ENCODE results near the gene ITIH5.

- TF ChIP-seq, protein P1, sequence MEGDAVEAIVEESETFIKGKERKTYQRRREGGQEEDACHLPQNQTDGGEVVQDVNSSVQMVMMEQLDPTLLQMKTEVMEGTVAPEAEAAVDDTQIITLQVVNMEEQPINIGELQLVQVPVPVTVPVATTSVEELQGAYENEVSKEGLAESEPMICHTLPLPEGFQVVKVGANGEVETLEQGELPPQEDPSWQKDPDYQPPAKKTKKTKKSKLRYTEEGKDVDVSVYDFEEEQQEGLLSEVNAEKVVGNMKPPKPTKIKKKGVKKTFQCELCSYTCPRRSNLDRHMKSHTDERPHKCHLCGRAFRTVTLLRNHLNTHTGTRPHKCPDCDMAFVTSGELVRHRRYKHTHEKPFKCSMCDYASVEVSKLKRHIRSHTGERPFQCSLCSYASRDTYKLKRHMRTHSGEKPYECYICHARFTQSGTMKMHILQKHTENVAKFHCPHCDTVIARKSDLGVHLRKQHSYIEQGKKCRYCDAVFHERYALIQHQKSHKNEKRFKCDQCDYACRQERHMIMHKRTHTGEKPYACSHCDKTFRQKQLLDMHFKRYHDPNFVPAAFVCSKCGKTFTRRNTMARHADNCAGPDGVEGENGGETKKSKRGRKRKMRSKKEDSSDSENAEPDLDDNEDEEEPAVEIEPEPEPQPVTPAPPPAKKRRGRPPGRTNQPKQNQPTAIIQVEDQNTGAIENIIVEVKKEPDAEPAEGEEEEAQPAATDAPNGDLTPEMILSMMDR (IDR thresholded peaks at IDR 0.05; ENCODE audit: control extremely low read depth in 1 of 3, insufficient read depth in 1 of 3, low read depth in 1 of 3, low read length in 3 of 3): no peak
- TF ChIP-seq RAD21 (IDR thresholded peaks at IDR 0.05 in 1 of 2, conservative IDR thresholded peaks at IDR 0.05 in 1 of 2; ENCODE audit: low read depth in 2 of 2, low read length in 2 of 2) (no peak), POLR2A (IDR thresholded peaks at IDR 0.05; ENCODE audit: control extremely low read depth in 1 of 2, low read depth in 2 of 2, low read length in 2 of 2) (no peak), EZH2 (IDR thresholded peaks at IDR 0.05; ENCODE audit: low read depth, low read length, severe bottlenecking) (no peak), SP1 (IDR thresholded peaks at IDR 0.05; ENCODE audit: low read depth, low read length) (no peak), CREB1 (IDR thresholded peaks at IDR 0.05) (no peak)
Observed at GRCh38 chr10:7670157-7670556, 3.4 kb upstream of the ITIH5 start.

All from H1 (cell line).